Superior temporal gyrus (tissue), 1 donor: ENCODE data around the gene DENND1C.

ENCODE experiments used
- DNase-seq: peaks from one replicate; pipeline ENCODE4 v3.0.0-alpha.2; 2016; ENCODE audit errors: extremely low spot score

DENND1C gene

GRCh38 chr19:6480848-6481415 lies 655 bp downstream of the DENND1C start:
- DNase-seq, result no peak

- DNase-seq, result no peak
Observed at GRCh38 chr19:6479836-6480398, 1.7 kb downstream of the DENND1C start.

- DNase-seq, result no peak
Observed at GRCh38 chr19:6478815-6479214, 2.8 kb downstream of the DENND1C start.

GRCh38 chr19:6476896-6477431 lies 4.6 kb downstream of the DENND1C start:
- DNase-seq, result no peak

GRCh38 chr19:6476155-6476895 lies 5.3 kb downstream of the DENND1C start:
- peak; percentile 79 for DNase-seq

GRCh38 chr19:6475321-6476108 lies 6.1 kb downstream of the DENND1C start:
- no peak for DNase-seq

GRCh38 chr19:6473647-6474046 lies 7.9 kb downstream of the DENND1C start:
- no peak for DNase-seq

GRCh38 chr19:6472713-6473112 lies 8.9 kb downstream of the DENND1C start:
- DNase-seq, result no peak

- DNase-seq, result no peak
Observed at GRCh38 chr19:6471076-6471475, 10.5 kb downstream of the DENND1C start.

- no peak for DNase-seq
Observed at GRCh38 chr19:6470173-6470572, 11.4 kb downstream of the DENND1C start.

- DNase-seq, result no peak
Observed at GRCh38 chr19:6467384-6467783, 14.2 kb downstream of the DENND1C start.

GRCh38 chr19:6466526-6467248 lies 14.9 kb downstream of the DENND1C start:
- DNase-seq, result no peak

- no peak for DNase-seq
Observed at GRCh38 chr19:6465663-6466062, 15.9 kb downstream of the DENND1C start.

GRCh38 chr19:6465006-6465405 lies 16.6 kb downstream of the DENND1C start:
- no peak for DNase-seq

- DNase-seq, result no peak
Observed at GRCh38 chr19:6464070-6464873, 17.3 kb downstream of the DENND1C start, which contains the start of gene CRB3. TSS of gene CRB3 (plus strand) at chr19:6464271. CDS start at chr19:6464702, 431 bp downstream.

GRCh38 chr19:6460099-6460884 lies 21.3 kb downstream of the DENND1C start:
- peak; percentile 99 for DNase-seq

GRCh38 chr19:6459262-6460098 lies 22.1 kb downstream of the DENND1C start, which contains the start of gene SLC25A23:
TSS of gene SLC25A23 (minus strand) at chr19:6459792. CDS start at chr19:6459628, 164 bp downstream.
- DNase-seq, result peak; percentile 67

GRCh38 chr19:6458695-6459261 lies 22.8 kb downstream of the DENND1C start:
- DNase-seq, result no peak
